ENCODE results near the gene CBARP. TPM values are rescaled to one million over a fixed set of nuclear protein-coding genes. Genes with fewer than 3 reads are reported as not detected.
A peak's percentile ranks its signal among the peaks of the same experiment; 100 is the strongest.

CBARP gene
- total and polyA plus RNA-seq, 9 of the 15 experiments (the other 6 are each of a cell fraction or from before 2014, with no cell fraction given) = 0.03 to 8.9 (median 1.2) TPM; not detected in 1

DNA sequence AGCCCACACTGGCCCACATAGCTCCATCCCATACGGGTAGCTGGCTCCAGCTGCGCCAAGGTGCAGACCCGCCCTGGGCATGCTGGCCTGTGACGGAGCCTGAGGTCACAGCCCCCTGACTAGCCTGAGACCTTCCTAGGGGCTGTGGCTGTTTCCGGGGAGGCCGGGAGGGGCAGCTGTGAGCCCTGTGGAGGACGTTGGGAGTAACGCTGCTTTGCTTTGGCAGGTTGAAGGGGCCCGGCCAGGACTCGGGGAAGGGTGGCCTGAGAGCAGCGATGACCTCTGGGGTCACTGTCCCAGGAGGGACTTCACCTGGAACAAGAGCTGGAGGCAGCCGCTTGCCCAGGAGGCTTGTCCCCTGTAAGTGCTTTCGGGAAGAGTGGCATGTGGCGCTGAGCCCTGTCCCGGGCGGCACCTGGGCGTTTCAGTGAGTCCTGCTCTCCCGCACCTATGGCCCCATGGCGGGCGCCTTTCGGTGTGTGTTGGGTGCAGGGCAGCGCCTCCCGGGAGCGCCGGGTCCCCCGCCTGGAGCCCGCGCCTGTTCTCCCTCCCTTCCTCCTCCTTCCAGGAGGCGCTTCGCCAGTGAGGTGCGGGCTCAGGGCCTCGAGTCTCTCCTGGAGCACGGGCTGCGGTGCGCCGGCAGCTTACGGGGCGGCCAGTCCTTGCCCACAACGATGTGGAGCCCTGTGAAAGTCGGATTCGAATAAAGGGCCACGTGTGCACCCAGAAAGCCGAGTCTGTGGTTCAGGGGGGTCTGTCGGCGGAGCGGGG is 36.5 kb upstream of the CBARP start (continued):
- TF ChIP-seq, protein P1, sequence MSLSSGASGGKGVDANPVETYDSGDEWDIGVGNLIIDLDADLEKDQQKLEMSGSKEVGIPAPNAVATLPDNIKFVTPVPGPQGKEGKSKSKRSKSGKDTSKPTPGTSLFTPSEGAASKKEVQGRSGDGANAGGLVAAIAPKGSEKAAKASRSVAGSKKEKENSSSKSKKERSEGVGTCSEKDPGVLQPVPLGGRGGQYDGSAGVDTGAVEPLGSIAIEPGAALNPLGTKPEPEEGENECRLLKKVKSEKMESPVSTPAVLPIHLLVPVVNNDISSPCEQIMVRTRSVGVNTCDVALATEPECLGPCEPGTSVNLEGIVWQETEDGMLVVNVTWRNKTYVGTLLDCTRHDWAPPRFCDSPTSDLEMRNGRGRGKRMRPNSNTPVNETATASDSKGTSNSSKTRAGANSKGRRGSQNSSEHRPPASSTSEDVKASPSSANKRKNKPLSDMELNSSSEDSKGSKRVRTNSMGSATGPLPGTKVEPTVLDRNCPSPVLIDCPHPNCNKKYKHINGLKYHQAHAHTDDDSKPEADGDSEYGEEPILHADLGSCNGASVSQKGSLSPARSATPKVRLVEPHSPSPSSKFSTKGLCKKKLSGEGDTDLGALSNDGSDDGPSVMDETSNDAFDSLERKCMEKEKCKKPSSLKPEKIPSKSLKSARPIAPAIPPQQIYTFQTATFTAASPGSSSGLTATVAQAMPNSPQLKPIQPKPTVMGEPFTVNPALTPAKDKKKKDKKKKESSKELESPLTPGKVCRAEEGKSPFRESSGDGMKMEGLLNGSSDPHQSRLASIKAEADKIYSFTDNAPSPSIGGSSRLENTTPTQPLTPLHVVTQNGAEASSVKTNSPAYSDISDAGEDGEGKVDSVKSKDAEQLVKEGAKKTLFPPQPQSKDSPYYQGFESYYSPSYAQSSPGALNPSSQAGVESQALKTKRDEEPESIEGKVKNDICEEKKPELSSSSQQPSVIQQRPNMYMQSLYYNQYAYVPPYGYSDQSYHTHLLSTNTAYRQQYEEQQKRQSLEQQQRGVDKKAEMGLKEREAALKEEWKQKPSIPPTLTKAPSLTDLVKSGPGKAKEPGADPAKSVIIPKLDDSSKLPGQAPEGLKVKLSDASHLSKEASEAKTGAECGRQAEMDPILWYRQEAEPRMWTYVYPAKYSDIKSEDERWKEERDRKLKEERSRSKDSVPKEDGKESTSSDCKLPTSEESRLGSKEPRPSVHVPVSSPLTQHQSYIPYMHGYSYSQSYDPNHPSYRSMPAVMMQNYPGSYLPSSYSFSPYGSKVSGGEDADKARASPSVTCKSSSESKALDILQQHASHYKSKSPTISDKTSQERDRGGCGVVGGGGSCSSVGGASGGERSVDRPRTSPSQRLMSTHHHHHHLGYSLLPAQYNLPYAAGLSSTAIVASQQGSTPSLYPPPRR (CRISPR knock-in tag; IDR thresholded peaks at IDR 0.05; ENCODE audit: borderline replicate concordance) = peak; percentile 9; the same call in 1 of the 2 replicates
- TF ChIP-seq NR2C2 (CRISPR knock-in tag; IDR thresholded peaks at IDR 0.05) = no peak
- TF ChIP-seq NR2C2 (tag; IDR thresholded peaks at IDR 0.05) = no peak; the same call in 1 of the 2 replicates
- TF ChIP-seq, protein P2, sequence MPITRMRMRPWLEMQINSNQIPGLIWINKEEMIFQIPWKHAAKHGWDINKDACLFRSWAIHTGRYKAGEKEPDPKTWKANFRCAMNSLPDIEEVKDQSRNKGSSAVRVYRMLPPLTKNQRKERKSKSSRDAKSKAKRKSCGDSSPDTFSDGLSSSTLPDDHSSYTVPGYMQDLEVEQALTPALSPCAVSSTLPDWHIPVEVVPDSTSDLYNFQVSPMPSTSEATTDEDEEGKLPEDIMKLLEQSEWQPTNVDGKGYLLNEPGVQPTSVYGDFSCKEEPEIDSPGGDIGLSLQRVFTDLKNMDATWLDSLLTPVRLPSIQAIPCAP (CRISPR knock-in tag; IDR thresholded peaks at IDR 0.05; ENCODE audit: borderline replicate concordance) = no peak
- TF ChIP-seq, protein P3, sequence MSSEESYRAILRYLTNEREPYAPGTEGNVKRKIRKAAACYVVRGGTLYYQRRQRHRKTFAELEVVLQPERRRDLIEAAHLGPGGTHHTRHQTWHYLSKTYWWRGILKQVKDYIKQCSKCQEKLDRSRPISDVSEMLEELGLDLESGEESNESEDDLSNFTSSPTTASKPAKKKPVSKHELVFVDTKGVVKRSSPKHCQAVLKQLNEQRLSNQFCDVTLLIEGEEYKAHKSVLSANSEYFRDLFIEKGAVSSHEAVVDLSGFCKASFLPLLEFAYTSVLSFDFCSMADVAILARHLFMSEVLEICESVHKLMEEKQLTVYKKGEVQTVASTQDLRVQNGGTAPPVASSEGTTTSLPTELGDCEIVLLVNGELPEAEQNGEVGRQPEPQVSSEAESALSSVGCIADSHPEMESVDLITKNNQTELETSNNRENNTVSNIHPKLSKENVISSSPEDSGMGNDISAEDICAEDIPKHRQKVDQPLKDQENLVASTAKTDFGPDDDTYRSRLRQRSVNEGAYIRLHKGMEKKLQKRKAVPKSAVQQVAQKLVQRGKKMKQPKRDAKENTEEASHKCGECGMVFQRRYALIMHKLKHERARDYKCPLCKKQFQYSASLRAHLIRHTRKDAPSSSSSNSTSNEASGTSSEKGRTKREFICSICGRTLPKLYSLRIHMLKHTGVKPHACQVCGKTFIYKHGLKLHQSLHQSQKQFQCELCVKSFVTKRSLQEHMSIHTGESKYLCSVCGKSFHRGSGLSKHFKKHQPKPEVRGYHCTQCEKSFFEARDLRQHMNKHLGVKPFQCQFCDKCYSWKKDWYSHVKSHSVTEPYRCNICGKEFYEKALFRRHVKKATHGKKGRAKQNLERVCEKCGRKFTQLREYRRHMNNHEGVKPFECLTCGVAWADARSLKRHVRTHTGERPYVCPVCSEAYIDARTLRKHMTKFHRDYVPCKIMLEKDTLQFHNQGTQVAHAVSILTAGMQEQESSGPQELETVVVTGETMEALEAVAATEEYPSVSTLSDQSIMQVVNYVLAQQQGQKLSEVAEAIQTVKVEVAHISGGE (CRISPR knock-in tag; IDR thresholded peaks at IDR 0.05) = no peak
- TF ChIP-seq, protein P4, sequence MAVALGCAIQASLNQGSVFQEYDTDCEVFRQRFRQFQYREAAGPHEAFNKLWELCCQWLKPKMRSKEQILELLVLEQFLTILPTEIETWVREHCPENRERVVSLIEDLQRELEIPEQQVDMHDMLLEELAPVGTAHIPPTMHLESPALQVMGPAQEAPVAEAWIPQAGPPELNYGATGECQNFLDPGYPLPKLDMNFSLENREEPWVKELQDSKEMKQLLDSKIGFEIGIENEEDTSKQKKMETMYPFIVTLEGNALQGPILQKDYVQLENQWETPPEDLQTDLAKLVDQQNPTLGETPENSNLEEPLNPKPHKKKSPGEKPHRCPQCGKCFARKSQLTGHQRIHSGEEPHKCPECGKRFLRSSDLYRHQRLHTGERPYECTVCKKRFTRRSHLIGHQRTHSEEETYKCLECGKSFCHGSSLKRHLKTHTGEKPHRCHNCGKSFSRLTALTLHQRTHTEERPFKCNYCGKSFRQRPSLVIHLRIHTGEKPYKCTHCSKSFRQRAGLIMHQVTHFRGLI (CRISPR knock-in tag; IDR thresholded peaks at IDR 0.05) = no peak
- no peak for TF ChIP-seq ZNF239 (CRISPR knock-in tag; IDR thresholded peaks at IDR 0.05)
- TF ChIP-seq HEY1 (CRISPR knock-in tag; IDR thresholded peaks at IDR 0.05; ENCODE audit: borderline replicate concordance) = no peak

Data from K562 (cell line).